Left cardiac atrium (tissue), 4 donors: ENCODE data around the gene ST3GAL2. TPM values are rescaled to one million over a fixed set of nuclear protein-coding genes. Genes with fewer than 3 reads are reported as not detected.
A peak's percentile ranks its signal among the peaks of the same experiment; 100 is the strongest.
"Not testable (repeated sequence)": the region's sequence is repeated elsewhere in the genome, so short reads cannot be mapped to it uniquely, and the experiment has no call there.

Experiments
- ATAC-seq, 2 donors: fragments of 200-7000 bp; cut with Tn5 transposase; one replicate each; pipeline ENCODE4 v1.9.1; 2020; ENCODE audit warnings: mild to moderate bottlenecking in 2 of 2, moderate library complexity in 2 of 2
- DNase-seq: peaks from one replicate; pipeline ENCODE4 v3.0.0-alpha.2; 2020
- intact Hi-C, 2 donors: fragments of 100-400 bp; cut with DNase I; formaldehyde crosslinking; loops; one replicate each; pipeline versions ENCODE4 v1.14.1 to v1.15.1; 2022 to 2023
- total RNA-seq, 2 donors: library from RNA; stranded (reverse); fragmentation: NEBNext Ultra II Directional; extraction: Animal tissue kit (Norgen Biotek cat#: 25700); gene quantifications; one replicate each; pipeline ENCODE4 v1.2.1, GENCODE V29; 2021
- donor health status: DM: no; HTN: yes; CAD: no.
- donor health status: DM: no; HTN: yes; CAD: no; lungs with severe emphysema.
- donor health status: DM: yes; HTN: yes; CAD: no.
- donor health status: Dilated cardiomyopathy.

ST3GAL2 gene
- total RNA-seq, 2 donors from 2014 or later, result 21.1 to 23.5 TPM

- intact Hi-C loops, result loop anchor here (5.0 kb wide), 2 partner anchors 98 to 103 kb away; no protein-coding TSS in a partner anchor
- DNase-seq, result no peak
- ATAC-seq, result no peak
Measured at GRCh38 chr16:70470141-70470926, 31.4 kb upstream of the ST3GAL2 start.

DNA sequence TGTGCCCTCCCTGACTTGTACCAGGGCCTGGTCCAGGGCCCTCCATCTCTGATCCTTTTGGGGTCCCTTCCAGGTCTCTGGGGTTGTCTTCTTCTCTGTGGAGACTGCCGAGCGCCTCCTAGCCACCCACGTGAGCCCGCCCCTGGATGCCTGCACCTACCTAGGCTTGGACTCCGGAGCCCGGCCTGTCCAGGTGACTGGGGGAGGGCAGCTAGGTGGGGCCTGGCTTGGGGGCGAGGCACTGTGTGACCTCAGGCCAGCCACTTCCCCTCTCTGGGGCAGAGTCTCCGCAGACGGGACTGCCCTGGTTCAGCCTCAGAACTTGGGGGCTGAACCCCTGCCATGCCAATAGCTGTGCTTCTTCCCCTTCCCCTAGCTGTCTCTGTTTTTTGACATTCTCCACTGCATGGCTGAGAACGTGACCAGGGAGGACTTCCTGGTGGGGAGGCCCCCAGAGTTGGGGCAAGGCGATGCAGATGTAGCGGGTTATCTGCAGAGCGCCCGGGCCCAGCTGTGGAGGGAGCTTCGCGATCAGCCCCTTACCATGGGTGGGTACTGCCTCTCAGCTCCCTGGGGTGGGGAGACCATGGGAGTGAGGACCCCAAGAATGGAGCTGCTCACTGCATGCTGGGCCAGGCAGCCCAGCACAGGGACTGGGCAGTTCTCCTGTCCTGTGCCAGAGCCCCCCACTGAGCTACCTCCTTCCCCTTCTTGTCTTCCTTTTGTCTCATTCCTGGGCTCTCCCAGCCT lies 30.1 kb upstream of the ST3GAL2 start:
- intact Hi-C loops, result loop anchor here (10.0 kb wide), 1 partner anchor 74 kb away; no protein-coding TSS in a partner anchor
- no peak for DNase-seq
- ATAC-seq, result no peak

DNA sequence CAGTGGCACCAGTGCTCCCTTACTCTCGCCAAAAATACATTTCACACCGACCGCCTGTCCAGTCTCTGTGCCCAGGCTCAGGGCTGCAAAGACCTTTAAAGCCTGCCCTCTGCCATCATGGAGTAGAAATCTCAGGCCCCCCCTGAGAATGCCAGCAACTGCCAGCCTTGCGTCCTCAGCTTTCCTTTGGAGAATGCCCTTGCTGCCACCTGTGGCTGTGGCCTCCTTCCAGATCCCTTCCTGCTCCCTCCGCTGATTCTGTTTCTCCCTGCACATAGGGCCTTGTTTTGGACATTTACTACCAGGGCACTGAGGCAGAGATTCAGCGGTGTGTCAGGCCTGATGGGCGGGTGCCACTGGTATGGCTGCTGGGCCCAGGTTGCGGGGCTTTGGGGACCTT lies 28.7 kb upstream of the ST3GAL2 start:
- intact Hi-C loops, result loop anchor here (10.0 kb wide), 1 partner anchor 73 kb away; no protein-coding TSS in a partner anchor
- ATAC-seq (no peak), DNase-seq (no peak)

- DNase-seq (no peak), ATAC-seq (no peak)
- intact Hi-C loops, result loop anchor here (10.0 kb wide), 1 partner anchor 72 kb away; no protein-coding TSS in a partner anchor
Measured at GRCh38 chr16:70467113-70467512, 28.2 kb upstream of the ST3GAL2 start.

DNA sequence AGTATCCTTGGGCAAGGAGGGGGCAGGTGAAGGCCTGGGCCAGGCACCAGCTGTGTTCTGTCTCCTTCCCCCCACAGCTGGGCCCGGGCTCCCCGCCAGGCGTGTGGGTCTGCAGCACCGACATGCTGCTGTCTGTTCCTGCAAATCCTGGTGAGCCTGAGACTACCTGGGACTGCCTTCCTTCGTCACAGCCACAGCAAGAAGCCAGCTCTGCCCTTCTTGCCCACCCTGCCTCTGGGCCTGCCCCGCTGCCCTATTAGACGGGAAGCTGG lies 27.8 kb upstream of the ST3GAL2 start:
- DNase-seq (no peak), ATAC-seq (no peak)
- intact Hi-C loops, result loop anchor here (10.0 kb wide), 1 partner anchor 72 kb away; no protein-coding TSS in a partner anchor

- intact Hi-C loops, result loop anchor here (10.0 kb wide), 1 partner anchor 71 kb away; no protein-coding TSS in a partner anchor
- DNase-seq, result no peak
- ATAC-seq, result no peak
Measured at GRCh38 chr16:70465999-70466804, 27.3 kb upstream of the ST3GAL2 start.

- ATAC-seq (no peak), DNase-seq (no peak)
- intact Hi-C loops, result loop anchor here (10.0 kb wide), 1 partner anchor 68 kb away; no protein-coding TSS in a partner anchor
Measured at GRCh38 chr16:70463235-70463634, 24.3 kb upstream of the ST3GAL2 start.

DNA sequence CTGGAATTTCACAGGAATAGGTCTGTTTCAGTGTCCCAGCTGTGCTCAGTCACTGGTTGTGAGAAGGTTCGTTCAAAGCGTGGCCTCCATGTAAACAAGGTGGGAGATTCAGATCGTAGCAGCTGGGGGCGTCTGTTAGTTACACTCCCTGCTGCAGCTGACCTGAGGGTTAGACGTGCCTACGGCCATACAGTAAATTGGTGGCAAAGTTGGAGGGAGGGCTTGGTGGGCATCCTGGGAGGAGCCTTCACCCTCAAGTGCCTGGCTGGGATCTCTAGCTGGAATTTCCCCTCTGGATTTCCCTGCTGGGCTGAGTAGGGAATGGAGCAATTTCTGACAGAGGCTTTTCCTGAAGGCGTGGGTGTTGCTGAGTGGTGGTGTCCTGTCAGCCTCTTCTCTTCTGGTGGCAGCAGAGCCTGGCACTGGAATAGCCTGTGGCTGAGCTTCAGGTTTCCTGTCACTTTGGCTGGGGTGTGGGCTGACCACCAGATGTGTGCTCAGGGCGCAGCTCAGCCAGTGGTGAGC lies 21.9 kb upstream of the ST3GAL2 start:
- DNase-seq (peak; percentile 62), ATAC-seq (peak; percentile 93 to 96)
- intact Hi-C loops, result loop anchor here (10.0 kb wide), 1 partner anchor 66 kb away; no protein-coding TSS in a partner anchor

GRCh38 chr16:70457446-70458166 lies 18.7 kb upstream of the ST3GAL2 start:
- ATAC-seq (no peak), DNase-seq (no peak)
- intact Hi-C loops, result no loop called here

GRCh38 chr16:70455910-70456309 lies 17.0 kb upstream of the ST3GAL2 start:
- no peak for ATAC-seq
- intact Hi-C loops, result no loop called here
- no peak for DNase-seq

DNA sequence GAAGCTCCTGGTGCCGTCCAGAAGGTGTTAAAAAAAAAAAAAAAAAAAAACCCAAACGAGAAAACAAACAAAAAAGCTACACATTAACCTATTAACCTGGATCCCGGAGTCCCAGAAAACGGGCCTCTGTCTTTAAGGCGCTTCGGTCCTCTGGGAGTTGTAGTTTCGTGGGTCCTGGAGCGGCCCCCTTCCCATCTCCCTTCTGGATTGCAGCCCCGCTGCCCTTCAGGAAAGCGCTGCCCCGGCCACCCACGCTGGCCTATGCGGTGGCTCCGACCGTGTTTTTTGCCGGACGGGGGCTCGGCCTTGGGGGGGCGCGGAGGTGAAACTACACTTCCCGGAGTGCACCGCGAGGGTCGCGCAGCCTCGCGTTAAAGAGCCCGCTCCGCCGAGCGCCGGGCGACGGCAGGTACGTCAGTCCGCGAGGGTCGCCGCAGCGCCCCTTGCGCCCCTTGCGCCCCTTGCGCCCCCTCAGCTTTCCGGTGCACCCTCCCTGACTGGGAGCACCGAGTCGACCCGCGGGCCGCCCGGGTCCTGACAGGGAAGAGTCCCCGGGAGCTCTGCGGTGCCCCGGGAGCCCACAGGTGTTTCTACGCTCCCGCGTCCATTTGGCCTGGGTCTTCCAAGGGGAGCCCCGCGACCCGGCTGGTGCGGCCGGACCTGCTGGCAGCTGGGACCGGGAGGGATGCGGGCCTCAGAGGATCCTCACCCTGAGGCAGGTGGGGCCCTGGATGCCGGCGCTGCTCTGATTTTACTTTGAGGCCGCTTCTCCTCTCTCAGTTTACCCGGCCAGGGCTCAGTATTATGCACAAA lies 15.5 kb upstream of the ST3GAL2 start, which contains the start of gene FCSK:
TSS of gene FCSK (plus strand) at position 374 of the 813 bp plus-strand sequence. CDS start 8,596 bp downstream, outside the sequence.
- peak; percentile 94 to 96 for ATAC-seq
- intact Hi-C loops, result no loop called here
- peak; percentile 74 for DNase-seq

DNA sequence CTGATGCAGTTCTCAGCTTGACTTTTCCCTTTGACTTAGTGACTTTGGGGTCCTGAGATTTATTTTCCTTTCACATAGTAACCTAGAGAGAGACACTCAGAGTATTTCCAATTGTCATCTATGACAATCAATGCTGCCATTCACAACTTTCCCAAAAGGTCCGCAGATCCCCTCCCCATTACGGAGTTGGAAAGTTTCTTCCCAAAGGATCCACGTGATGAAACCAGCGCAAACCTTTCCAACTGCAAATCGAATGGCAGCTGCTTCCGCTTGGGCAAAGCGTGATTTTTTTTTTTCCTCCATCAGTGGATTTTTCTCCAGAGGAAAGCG lies 15.0 kb upstream of the ST3GAL2 start:
- intact Hi-C loops, result no loop called here
- ATAC-seq (peak; percentile 33 to 42), DNase-seq (no peak)

- DNase-seq, result no peak
- ATAC-seq, result no peak
- intact Hi-C loops, result no loop called here
Measured at GRCh38 chr16:70453117-70453891, 14.4 kb upstream of the ST3GAL2 start.

- DNase-seq, intact Hi-C loops, ATAC-seq: not testable (repeated sequence)
Measured at GRCh38 chr16:70451004-70451340, 12.1 kb upstream of the ST3GAL2 start.

DNA sequence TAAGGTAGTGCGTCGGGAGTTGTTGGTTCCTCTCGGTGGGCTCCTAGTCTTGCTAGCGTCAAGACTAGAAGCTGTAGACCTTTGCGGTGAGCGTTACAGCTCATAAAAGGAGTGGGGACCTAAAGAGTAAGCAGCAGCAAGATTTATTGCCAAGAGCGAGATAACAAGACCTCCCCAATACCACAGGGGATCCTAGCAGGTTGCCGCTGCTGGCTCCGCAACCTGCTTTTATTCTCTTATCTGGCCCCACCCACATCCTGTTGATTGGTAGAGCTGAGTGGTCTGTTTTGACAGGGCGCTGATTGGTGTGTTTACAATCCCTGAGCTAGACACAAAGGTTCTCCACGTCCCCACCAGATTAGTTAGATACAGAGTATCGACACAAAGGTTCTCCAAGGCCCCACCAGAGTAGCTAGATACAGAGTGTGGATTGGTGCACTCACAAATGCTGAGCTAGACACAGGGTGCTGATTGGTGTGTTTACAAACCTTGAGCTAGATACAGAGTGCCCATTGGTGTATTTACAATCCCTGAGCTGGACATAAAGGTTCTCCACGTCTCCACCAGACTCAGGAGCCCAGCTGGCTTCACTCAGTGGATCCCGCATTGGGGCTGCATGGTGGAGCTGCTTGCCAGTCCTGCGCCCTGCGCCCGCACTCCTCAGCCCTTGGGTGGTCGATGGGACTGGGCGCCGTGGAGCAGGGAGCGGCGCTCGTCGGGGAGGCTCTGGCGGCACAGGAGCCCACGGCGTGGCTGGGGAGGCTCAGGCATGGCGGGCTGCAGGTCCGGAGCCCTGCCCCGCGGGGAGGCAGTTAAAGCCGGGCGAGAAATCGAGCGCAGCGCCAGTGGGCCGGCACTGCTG lies 11.5 kb upstream of the ST3GAL2 start:
- intact Hi-C loops, ATAC-seq, DNase-seq: not testable (repeated sequence)

- DNase-seq, result no peak
- intact Hi-C loops, result no loop called here
- ATAC-seq, result no peak
Measured at GRCh38 chr16:70448075-70448474, 9.2 kb upstream of the ST3GAL2 start.
